CD1c-positive myeloid dendritic cell (primary cell): ENCODE data around the gene DELE1.
A peak's percentile ranks its signal among the peaks of the same experiment; 100 is the strongest.
"Not testable (repeated sequence)": the region's sequence is repeated elsewhere in the genome, so short reads cannot be mapped to it uniquely, and the experiment has no call there.

ENCODE experiments used
- DNase-seq: peaks from one replicate; pipeline ENCODE4 v3.0.0-alpha.2; 2016; ENCODE audit errors: extremely low spot score

Gene DELE1

GRCh38 chr5:141922827-141923447, 734 bp upstream of the DELE1 start:
- not testable (repeated sequence) for DNase-seq

GRCh38 chr5:141926434-141926833, 2.8 kb downstream of the DELE1 start:
- DNase-seq, result no peak

DNA sequence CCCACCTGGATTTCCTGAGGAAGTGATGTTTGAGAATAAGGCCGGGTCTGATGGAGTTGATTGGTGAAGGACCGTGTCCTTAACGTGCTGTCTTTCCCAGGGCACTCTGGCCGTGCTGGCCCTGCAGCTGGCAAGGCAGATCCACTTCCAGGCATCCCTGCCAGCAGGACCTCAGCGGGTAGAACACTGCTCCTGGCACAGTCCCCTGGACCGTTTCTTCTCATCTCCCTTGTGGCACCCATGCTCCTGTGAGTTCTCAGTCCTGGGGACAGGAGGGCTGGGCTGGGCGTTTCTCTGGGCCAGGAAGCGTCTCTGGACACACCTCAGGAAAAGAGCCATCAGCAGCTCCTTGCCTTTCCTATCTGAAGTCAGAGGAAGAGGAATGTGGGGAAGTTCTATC, 4.4 kb downstream of the DELE1 start:
- no peak for DNase-seq

GRCh38 chr5:141929398-141930058, 5.9 kb downstream of the DELE1 start:
- no peak for DNase-seq

DNA sequence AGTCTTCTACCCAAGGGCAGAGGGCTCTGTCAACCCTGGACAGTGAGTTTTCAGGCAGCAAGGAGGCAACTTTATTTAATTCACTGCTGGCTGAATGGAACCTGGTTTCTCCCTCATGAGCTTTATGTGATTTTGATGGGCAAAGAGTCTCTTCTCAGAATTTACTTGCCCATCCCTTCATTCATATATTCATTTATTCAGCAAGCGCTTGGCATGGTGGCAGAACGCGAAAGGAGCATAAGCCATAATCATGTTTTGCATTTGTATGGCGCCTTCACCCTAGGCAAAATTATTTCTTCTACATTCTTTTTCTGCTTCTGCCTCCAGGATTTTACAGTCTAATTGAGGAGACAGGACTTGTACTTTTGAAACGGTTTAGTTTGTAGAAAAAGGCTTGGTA, 8.0 kb downstream of the DELE1 start:
- DNase-seq, result no peak

GRCh38 chr5:141933151-141933550, 9.5 kb downstream of the DELE1 start:
- no peak for DNase-seq

GRCh38 chr5:141934099-141934844, 10.6 kb downstream of the DELE1 start:
- no peak for DNase-seq

GRCh38 chr5:141935538-141935937, 11.9 kb downstream of the DELE1 start:
- no peak for DNase-seq

GRCh38 chr5:141940695-141941271, 17.1 kb downstream of the DELE1 start:
- peak; percentile 37 for DNase-seq

DNA sequence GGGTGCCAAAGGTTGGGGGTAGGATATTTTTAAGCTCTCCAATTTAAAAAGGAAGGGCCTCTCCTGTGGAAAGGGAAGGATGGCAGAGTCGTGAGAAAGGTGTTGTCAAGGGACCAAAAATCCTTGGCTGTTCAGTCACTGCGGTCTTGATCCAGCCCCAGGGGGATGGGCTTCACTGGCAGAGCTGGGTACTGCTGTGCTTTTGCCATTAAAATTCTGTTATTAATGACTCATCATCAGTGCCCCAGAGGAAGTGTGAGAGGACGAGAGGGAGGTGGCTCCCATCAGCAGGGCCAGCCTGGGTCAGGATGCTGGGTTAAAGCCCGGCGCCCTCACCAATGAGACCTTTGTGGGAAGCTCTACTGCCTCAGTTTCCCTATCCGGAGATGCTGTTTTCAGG, 17.6 kb downstream of the DELE1 start:
- DNase-seq, result no peak

GRCh38 chr5:141941779-141942178, 18.1 kb downstream of the DELE1 start:
- no peak for DNase-seq

DNA sequence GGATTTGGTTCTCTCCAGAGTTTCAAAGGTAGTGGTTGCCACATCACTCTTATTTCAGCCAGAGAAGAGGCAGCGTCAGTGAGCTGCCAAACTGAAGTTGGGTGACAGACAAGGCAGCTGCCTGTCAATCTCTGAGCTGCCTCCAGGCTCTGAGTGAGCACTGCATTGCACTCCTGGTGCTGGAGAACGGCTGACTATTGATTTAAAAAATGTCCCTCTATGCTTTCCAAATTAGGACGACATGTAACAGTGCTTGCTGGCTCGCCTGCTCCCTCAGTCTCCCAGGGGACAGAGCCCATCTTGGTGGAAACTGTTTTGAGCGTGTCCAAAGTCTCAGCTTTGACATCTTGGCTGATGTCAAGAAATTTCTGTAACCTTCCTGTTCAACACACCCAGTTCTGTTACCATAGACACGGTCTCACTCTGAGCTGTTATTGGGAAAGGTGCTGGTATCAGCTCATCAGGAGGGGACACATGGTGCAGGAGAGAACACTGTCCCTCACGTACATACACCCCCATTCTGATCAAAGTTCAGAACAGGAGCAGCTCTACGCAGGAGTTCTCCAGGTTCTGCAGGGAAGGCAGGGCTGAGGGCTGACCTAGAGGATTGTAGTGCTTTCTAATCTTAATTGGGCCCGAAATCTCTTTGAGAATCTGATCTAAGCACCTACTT, 18.6 kb downstream of the DELE1 start:
- no peak for DNase-seq

- DNase-seq, result no peak
Measured at GRCh38 chr5:141944076-141944475, 20.4 kb downstream of the DELE1 start.

DNA sequence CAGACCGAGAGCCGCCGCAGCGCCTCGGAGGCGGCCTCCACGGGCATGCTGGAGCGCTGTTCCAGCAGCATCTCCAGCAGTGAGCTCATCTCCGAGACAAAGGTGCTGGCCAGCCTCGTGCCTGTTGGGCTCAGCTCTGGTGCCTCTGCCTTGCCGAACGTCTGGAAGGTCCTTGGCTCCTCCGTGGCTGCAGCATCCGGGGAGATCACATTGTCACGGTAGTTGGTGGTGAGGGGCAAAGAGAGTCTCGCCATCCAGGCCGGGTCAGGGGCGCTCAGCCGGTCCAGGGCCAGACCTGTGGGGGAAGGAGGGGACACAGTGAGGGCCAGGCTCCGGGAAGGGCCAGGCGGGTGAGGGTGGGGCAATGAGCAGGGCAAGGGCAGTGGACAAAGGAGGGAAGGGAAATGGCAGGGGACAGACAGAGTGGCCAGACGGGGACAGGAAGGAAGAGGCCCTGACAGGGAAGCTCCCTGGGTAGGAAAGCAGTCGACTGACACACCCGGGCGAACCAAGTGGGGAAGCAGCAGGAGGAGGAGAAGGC, 21.9 kb downstream of the DELE1 start:
- DNase-seq, result no peak

DNA sequence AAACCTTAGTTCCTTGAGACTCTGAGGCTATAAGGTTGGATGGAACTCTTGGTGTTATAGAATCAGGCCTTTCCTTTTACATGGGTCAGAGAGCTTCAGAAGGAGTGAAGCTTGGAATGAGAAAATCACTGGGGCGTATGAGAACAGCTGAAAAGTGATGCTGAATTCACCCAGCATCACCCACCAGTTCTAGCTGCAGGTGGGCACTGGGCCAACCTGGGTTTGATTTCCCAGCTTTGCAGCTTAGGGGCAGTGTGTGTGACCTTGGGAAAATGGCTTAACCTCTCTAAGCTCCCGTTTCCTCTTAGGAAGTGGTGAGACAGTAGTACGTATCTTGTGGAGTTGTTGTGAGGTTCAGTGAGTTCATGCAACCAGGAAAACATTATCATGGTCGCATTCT, 23.6 kb downstream of the DELE1 start:
- no peak for DNase-seq

- no peak for DNase-seq
Measured at GRCh38 chr5:141948812-141949211, 25.1 kb downstream of the DELE1 start.

DNA sequence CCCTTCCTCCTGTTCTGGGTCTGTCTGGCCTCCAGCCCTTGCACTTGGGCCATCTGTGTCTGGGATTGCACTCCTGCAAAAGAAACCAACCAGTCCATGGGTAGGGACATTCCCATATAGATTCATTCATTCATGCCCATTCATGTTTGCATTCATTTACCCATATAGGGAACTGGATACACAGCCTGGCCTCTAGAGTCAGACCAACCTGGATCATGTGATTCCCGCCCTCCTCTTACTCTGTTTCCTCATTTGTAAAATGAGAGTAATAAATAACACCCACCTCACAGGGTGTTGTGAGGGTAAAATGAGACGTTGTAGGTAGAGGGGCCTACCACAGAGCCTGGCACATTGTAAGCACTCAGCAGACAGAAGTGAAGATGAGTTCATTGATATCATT, 25.8 kb downstream of the DELE1 start:
- DNase-seq, result peak; percentile 25

DNA sequence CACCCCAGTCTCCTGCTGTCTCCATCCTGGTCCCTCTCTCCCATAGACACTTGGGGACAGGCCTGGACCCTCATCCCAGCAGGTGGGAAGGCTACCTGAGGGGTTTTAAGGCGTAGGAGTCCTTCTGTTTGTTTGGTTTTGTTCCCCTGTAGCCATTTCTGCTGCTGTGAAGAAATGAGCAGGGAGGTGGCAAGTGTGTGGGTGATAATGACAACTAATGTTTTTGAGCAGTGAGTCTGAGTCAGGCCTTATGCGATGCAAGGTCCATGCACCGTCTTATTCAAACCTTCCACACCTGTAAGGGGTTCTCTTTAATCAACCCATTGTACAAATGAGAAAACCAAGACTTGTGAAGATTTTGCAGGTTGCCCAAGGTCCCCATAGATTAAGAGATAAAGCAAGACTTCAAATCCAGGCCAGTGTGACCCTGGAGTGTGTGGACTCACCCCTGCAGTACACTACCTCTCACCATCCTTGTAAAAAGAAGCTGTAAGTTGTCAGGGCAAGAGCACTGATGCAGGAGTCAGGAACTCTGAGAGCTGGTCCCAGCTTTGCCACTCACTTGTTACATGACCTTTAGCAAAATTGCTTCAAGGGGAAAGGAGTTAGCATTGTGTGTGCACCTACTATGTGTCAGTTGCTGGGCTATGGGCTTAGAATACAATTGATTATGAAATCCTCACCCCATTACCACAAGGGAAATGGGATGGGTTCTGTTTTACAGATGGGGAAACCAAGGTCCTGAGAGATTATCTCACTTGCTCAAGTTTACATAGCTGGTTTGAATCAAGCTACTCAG, 26.7 kb downstream of the DELE1 start:
- DNase-seq, result no peak

DNA sequence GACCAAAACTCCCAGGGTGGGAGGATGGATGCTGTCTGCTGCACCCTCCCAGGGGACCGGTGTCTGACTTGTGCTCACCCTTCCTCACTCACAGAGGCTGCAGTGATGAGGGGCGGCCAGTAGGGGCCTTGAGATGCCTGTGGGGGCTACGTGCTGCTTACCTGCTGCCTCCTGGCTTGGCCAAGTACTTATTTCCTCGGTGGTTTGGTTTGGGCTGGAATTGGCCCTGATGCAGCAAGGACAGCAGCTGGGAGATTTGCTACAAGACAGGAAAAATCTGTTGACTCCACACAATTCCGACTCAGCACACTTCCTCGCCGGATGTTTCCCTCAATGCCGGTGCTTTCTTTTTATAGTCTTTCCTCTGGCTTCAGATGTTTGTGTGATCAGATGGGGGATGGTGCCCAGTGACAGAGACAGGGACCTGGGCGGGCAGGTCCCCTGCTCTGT, 27.7 kb downstream of the DELE1 start:
- DNase-seq, result no peak

GRCh38 chr5:141952020-141952419, 28.3 kb downstream of the DELE1 start:
- no peak for DNase-seq

GRCh38 chr5:141954194-141954593, 30.5 kb downstream of the DELE1 start:
- DNase-seq, result peak; percentile 57
